HG02763 (cell line): Measurements from ENCODE around the gene PIRT.

Experiments used
- ATAC-seq: cut with Tn5 transposase; IDR thresholded peaks from one replicate; pipeline ENCODE4 v1.9.1; 2021; ENCODE audit warnings: mild to moderate bottlenecking, moderate library complexity; ENCODE audit not compliant: unreplicated experiment

Gene PIRT

DNA sequence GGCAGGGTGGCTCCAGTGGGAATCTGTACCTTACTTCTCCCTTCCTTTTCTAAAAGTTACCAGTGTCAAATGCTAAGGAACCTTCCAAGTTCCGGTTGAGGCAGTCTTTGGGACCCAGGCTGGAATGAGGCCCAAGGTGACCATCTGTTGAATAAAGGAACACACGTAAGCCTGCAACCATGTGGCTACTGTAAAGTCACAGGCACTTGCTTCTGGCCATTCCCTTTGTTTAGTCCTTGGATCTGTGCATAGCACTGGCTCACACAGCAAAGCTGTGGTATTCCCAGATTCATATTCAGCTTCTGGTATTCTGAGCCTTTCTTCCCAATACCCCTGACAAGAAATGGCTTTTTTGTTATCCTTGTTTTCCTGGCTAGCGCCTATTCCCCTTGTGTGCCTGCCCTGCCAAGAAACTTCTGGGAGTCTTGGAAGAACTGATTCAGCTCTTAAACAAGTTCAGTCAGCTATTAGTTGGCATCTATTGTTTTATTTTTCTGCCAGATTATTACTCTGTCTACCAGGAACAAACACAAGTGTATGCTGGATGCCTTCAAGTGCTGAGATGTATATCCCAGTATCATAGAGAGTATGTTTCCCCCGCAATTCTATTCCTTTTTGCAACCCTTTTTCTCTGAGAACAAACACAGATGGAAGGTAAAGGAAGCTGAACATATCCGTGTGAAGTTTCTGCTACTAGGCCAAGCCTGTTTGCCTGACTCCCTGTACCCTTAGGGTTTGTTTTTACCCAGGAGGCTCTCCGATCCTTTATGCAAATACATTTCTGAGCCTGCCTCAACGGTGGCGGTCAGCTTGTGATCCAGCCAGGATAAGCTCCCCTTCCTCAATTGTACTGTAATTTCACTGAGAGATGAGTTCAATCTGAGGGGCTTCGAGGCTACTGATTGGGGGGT, 47.1 kb downstream of the PIRT start:
- no peak for ATAC-seq

DNA sequence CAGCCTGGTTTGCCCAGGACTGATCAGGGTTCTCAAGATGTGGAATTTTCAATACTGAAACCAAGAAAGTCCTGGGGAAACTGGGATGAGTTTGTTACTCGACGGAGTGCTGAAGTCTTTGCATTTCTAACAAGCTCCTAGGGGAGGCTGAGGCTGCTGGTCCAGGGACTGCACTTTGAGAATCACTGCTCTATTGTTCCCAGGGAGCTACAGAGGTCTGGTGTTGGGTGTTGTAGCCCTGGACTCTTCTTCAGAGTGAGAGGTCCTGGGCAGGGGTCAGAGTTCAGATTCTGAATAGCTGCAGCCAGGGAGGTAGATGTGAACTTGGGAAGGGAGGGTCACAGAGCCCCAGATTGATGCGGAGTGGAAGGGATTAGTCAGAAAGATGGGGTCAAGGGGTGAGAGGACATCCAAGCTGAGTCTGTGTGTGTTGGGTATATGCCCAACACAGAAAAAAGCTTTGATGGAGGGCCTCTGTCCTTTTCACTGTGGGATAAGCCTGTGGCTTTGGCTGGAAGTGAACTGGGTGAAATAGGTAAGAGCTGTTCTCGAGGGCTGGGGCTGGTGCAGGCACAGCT, 48.1 kb downstream of the PIRT start:
- ATAC-seq = no peak

DNA sequence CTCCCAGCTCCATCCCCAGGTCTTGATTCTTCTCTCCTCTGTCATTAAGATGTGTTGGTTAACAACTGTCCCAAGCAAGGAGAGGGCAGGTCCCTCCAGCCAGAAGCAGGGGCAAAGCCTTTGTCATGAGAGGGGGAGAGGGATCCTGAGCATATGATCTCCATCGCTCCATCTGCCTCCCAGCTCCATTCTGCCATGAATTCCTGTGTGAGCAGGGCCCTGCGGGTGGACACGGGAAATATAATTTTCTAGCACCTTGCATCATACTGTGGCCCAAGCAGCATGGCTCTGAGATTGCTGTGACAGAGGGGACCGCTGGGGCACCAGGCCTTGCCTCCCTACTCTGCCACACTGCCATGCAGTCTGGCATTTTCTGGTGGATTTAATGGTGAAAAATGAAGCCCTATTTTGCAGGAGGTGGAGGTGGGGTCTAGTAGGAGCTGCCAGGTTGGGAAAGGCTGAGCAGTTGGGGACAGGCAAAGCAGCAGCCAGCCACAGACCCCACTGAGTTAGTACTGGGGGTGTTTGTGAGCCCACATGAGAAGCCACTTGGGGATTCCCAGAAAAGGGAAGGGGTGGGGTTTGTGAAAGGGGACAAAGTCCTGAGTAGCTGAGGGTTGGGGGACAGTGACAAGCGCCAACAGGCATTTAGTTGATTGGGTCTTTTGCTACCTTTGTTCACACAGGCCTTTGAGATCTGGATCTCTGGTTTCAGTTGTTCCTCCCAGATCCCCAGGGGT, 50.4 kb downstream of the PIRT start:
- ATAC-seq = no peak

DNA sequence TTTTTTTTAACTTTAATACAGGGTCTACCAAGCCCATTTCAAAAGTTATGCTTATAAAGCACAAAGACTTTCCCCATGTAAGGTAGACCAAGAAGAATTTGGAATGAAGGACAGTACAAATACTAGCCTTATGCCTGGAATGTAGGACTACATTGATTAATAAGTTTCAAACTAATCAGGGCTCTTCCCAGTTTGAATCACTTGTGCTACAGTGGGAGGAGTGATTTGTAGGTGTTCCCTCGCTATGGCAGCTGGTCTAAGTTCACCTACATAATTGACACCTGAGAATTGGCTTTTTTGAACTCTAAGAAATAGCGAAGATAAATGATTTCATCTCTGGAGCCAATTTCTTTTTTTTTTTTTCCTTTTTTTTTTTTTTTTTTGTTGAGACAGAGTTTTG, 52.6 kb downstream of the PIRT start:
- ATAC-seq = no peak

DNA sequence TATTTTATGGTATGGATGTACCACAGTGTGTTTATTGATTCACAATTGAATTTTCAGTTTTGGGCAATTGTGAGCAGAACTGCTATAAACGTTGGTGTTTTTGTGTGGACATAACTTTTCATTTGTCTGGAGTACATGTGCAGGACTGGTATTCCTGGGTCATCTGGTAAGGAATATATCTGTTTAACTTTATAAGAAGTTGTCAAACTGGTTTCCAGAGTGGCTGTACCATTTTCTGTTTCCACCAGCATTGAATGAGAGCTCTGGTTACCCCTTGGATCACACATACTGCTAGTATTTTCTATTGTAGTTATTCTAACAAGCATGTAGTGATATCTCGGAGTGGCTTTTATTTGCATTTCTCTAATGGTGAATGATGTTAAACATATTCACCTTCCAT, 58.3 kb downstream of the PIRT start:
- no peak for ATAC-seq

DNA sequence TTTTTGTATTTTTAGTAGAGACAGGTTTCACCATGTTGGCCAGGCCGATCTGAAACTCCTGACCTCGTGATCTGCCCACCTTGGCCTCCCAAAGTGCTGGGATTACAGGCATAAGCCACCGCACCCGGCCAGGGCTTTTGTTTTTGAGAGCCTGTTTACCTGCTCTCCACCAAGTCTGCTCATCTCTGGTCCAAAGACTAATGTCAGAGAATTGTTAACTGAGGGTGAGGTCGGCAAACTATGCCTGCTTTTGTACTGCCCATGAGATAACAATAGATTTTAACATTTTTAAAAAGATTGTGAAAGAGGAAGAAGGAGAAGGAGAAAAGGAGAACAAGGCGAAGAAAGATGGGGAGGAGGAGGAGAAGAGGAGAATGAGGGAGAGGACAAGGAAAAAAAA, 60.0 kb downstream of the PIRT start:
- ATAC-seq = no peak

DNA sequence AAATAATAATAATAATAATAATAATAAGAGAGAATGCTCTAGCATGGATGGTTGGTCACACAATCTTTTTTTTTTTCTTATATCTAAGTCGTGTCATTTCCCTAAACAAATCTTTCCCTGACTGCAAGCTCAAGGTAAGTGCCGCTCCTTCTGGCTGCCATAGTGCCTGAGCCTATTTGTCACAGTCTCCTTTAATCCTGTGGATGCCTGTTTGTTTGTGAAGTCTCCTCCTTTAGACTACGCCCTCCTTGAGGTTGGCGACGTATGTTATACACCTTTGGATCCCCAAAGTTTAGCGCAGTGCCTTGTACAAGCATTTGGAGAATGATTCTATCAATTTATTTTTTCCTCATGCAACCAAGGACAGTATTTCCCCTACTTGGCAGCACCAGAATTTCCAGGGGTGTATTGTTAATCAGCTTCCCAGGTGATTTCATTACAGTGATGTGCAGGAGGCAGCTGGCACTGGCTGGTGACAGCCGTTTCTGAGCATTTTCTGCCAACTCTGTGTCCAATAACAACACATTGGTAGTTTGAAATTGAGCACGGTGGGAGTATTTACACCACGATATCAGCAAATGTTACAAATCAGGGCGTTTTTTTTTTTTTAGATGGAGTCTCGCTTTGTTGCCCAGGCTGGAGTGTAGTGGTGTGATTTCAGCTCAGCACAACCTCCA, 60.6 kb downstream of the PIRT start:
- ATAC-seq = no peak

DNA sequence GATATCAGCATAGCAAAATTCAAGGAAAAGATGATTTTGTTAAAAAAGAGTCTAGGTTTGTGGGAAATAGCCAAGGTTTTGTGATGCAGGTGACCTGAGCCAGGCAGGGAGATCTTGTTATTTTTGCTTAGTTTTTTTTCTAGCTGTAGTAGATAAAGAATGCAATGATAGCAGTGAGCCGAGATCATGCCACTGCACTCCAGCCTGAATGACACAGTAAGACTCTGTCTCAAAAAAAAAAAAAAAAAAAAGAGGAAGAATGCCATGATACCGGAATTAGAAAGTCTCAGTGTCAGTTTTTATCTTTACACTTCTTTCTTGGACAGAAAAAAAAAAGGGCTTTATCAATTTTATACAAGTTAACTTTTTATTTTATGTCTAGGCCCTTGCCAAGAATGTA, 61.5 kb downstream of the PIRT start:
- no peak for ATAC-seq

DNA sequence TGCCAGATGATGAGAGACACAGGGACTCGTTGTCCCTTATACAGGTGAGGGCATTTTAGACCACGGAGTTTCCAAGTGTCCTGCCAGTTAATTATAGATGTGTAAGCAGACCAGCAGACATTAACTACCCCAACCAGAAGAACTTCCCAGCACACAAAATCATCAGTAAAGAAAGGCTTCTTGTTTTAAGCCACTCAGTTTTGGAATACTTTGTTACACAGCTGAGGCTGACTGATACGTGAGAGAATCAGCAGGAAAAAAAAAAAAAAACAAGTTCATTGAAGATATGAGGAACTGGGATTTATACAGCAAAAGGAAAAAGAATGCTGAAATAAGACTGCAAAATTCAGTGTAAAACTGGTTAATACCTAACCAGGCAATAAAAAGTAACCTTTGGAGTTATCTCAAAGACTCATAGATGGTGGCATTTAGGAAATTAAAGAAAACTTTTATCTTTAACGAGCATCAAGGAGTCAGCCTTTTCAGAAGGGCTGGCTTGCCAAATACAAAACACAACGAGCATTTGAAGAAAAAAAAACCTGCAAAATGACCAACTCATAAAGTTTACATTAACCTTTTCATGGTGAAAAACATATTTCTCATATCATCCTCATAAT, 62.0 kb downstream of the PIRT start:
- ATAC-seq = no peak

DNA sequence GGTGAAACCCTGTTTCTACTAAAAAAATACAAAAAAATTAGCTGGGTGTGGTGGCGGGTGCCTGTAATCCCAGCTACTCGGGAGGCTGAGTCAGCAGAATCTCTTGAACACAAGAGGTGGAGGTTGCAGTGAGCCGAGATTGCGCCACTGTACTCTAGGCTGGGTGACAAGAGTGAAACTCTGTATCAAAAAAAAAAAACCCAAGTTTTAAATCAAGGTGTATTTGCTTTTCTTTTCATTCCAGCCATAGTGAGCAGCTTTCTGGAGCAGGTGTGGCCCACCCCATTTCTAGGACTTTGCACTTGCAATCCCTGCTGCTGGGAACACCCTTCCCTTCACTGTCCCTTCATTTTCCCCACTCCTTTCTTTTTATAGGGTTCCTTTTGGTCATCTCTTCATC, 62.8 kb downstream of the PIRT start:
- no peak for ATAC-seq

DNA sequence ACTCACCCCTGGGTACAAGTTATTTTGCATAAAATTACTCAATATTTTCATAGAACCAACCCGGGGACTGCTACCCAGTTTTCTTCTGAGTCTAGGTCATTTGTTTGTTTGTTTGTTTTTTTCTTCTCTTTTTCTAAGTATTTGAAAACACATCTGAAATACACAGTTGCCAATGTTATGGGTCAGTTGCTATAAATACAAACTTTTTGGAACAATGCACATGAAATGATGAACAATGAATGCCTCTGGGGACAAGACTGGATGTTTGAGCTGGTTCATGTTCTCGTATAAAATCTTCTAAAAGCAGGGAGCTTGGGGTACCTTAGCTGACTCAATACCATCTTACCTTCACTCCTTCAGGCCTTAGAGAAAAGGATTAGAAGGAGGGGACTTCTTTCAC, 64.5 kb downstream of the PIRT start:
- ATAC-seq = no peak
